ENCODE data around the gene TOP2B.

DNA sequence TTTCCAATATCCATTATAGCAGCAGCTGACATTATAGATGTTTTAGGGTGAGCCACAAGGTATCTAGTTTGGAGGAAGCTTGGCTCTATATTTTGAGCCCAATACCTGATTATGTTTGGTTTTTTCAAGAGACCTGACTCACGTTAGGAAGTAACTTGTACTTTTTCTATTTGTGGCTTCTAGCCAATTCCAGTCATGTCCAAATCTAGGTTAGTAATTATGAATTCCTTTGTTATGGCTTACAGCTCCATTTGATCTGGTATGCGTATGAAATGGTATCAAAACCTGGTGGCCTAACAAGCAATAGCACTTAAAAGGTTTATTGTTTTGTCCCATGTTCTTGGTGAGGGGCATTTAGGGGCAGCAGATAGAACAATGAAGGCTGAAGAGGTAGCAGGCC is 115.9 kb downstream of the TOP2B start:
- no peak for TF ChIP-seq EP300 (IDR thresholded peaks at IDR 0.05)
- TF ChIP-seq, protein P1, sequence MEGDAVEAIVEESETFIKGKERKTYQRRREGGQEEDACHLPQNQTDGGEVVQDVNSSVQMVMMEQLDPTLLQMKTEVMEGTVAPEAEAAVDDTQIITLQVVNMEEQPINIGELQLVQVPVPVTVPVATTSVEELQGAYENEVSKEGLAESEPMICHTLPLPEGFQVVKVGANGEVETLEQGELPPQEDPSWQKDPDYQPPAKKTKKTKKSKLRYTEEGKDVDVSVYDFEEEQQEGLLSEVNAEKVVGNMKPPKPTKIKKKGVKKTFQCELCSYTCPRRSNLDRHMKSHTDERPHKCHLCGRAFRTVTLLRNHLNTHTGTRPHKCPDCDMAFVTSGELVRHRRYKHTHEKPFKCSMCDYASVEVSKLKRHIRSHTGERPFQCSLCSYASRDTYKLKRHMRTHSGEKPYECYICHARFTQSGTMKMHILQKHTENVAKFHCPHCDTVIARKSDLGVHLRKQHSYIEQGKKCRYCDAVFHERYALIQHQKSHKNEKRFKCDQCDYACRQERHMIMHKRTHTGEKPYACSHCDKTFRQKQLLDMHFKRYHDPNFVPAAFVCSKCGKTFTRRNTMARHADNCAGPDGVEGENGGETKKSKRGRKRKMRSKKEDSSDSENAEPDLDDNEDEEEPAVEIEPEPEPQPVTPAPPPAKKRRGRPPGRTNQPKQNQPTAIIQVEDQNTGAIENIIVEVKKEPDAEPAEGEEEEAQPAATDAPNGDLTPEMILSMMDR (IDR thresholded peaks at IDR 0.05) = no peak
- no peak for TF ChIP-seq CEBPB (IDR thresholded peaks at IDR 0.05)
- TF ChIP-seq KDM1A (IDR thresholded peaks at IDR 0.05; ENCODE audit: low read depth) = no peak
- TF ChIP-seq, protein P2, sequence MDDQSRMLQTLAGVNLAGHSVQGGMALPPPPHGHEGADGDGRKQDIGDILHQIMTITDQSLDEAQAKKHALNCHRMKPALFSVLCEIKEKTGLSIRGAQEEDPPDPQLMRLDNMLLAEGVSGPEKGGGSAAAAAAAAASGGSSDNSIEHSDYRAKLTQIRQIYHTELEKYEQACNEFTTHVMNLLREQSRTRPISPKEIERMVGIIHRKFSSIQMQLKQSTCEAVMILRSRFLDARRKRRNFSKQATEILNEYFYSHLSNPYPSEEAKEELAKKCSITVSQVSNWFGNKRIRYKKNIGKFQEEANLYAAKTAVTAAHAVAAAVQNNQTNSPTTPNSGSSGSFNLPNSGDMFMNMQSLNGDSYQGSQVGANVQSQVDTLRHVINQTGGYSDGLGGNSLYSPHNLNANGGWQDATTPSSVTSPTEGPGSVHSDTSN (IDR thresholded peaks at IDR 0.05) = no peak
- TF ChIP-seq POLR2A (IDR thresholded peaks at IDR 0.05; ENCODE audit: low read length) = no peak
- no peak for TF ChIP-seq RAD21 (conservative IDR thresholded peaks at IDR 0.05 in 1 of 2, IDR thresholded peaks at IDR 0.05 in 1 of 2)
- no peak for TF ChIP-seq CBX8 (IDR thresholded peaks at IDR 0.05)
- TF ChIP-seq BHLHE40 (IDR thresholded peaks at IDR 0.05; ENCODE audit: low read depth, low read length) = no peak

Data from A549 (cell line).